Heart left ventricle (tissue), 13 donors: ENCODE results near the gene BMPER.

ENCODE experiments used
- POLR2A ChIP-seq, 2 donors: fragments of 450-650 bp; IDR thresholded peaks; one replicate each; pipeline ENCODE4 v1.6.1; 2017; ENCODE audit warnings: antibody characterized with exemption in 2 of 2, mild to moderate bottlenecking in 2 of 2, moderate library complexity in 2 of 2
- TF ChIP-seq, protein P1 (sequence below), 12 donors: fragments of 200-600 bp; sonication (generic) in 4 of 12; IDR thresholded peaks; one replicate each; pipeline versions ENCODE4 v1.5.0 to v1.8.0; 2018 to 2022; ENCODE audit warnings: antibody characterized with exemption in 12 of 12, mild to moderate bottlenecking in 5 of 12
- donor health status: ischemic (EF 13 %, LVEDD 7.1; RV severe dilation, severe dysfunction).
- donor health status: DM: no; HTN: yes; CAD: no.
- donor health status: DM: no; HTN: no; CAD: no.
- donor health status: ischemic (EF 25% LVEDD 6.9; RV normal size, moderate dysfunction).
- donor health status: ischemic (EF 25% LVEDD 5.7; RV mildly dilated, moderate dysfunction).
- donor health status: ischemic (EF 35%, LVEDD 5.7; RV mildly dilated, moderate dysfunction).
- donor health status: nonischemic (EF 11% LVEDD 7.7; RV severe dilation, severe dysfunction).
- donor health status: DM: yes; HTN: yes; CAD: no.
- donor health status: PGD.
- donor health status: ischemic (EF 29% LVEDD 5.4; RV normal size, mild dysfunction).
- donor health status: nonischemic (EF 23%, LVEDD 6.1; RV moderate dilation, normal function).

GRCh38 chr7:34133983-34134782 lies 228.8 kb downstream of the BMPER start:
- TF ChIP-seq, protein P1, sequence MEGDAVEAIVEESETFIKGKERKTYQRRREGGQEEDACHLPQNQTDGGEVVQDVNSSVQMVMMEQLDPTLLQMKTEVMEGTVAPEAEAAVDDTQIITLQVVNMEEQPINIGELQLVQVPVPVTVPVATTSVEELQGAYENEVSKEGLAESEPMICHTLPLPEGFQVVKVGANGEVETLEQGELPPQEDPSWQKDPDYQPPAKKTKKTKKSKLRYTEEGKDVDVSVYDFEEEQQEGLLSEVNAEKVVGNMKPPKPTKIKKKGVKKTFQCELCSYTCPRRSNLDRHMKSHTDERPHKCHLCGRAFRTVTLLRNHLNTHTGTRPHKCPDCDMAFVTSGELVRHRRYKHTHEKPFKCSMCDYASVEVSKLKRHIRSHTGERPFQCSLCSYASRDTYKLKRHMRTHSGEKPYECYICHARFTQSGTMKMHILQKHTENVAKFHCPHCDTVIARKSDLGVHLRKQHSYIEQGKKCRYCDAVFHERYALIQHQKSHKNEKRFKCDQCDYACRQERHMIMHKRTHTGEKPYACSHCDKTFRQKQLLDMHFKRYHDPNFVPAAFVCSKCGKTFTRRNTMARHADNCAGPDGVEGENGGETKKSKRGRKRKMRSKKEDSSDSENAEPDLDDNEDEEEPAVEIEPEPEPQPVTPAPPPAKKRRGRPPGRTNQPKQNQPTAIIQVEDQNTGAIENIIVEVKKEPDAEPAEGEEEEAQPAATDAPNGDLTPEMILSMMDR (IDR thresholded peaks at IDR 0.05): peak; percentile 44 to 75 (median 61)
- TF ChIP-seq POLR2A (IDR thresholded peaks at IDR 0.05): no peak
